Lung (tissue), 12 donors: Measurements from ENCODE around the gene LHPP. TPM values are rescaled to one million over a fixed set of nuclear protein-coding genes. Genes with fewer than 3 reads are reported as not detected.

Experiments
- ATAC-seq: fragments of 200-7000 bp; cut with Tn5 transposase; one replicate; pipeline ENCODE4 v1.9.1; 2020; ENCODE audit warnings: moderate number of reproducible peaks; ENCODE audit not compliant: insufficient read depth, low FRiP score
- DNase-seq, 3 donors: peaks; one replicate each; pipeline ENCODE4 v3.0.0-alpha.2; 2013 to 2017
- H3K27ac ChIP-seq, 2 donors: one replicate each; pipeline ENCODE4 v1.5.1; 2013; ENCODE audit warnings: mild to moderate bottlenecking in 2 of 2, moderate library complexity in 2 of 2, control low read depth in 1 of 2, inconsistent platforms in 1 of 2, low read depth in 1 of 2, low read length in 1 of 2
- H3K27me3 ChIP-seq, 3 donors: one replicate each; pipeline ENCODE4 v1.5.1; 2013; ENCODE audit warnings: low read length in 2 of 3; ENCODE audit not compliant: control insufficient read depth in 3 of 3, insufficient read depth in 3 of 3
- H3K36me3 ChIP-seq, 4 donors: one replicate each; pipeline ENCODE4 v1.5.1; 2013; ENCODE audit warnings: low read length in 4 of 4, mild to moderate bottlenecking in 1 of 4, moderate library complexity in 1 of 4; ENCODE audit not compliant: control insufficient read depth in 4 of 4, insufficient read depth in 4 of 4
- H3K4me1 ChIP-seq, 5 donors: one replicate each; pipeline ENCODE4 v1.5.1; 2013; ENCODE audit warnings: low read length in 5 of 5, mild to moderate bottlenecking in 2 of 5, moderate library complexity in 1 of 5; ENCODE audit not compliant: control insufficient read depth in 5 of 5, insufficient read depth in 5 of 5
- H3K4me3 ChIP-seq: one replicate; pipeline ENCODE4 v1.5.1; 2013; ENCODE audit warnings: mild to moderate bottlenecking, control low read depth, moderate library complexity
- H3K9ac ChIP-seq, 2 donors: one replicate each; pipeline ENCODE4 v1.5.1; 2013; ENCODE audit warnings: low read length in 2 of 2, control low read depth in 1 of 2; ENCODE audit not compliant: insufficient read depth in 1 of 2
- H3K9me3 ChIP-seq, 4 donors: one replicate each; pipeline ENCODE4 v1.5.1; 2013; ENCODE audit warnings: low read length in 3 of 4, mild to moderate bottlenecking in 1 of 4, moderate library complexity in 1 of 4; ENCODE audit not compliant: control insufficient read depth in 4 of 4, insufficient read depth in 3 of 4
- CTCF ChIP-seq: IDR thresholded peaks from 2 replicates; pipeline ENCODE4 v1.5.1; 2012; ENCODE audit warnings: mild to moderate bottlenecking; ENCODE audit errors: control extremely low read depth, extremely low read depth
- WGBS, 2 donors: extraction: QIAGEN DNeasy Blood & Tissue Kit; methylation state at CpG; one replicate each; pipeline ENCODE4 v1.1.7; 2013; 5-methylcytosine and 5-hydroxymethylcytosine counted together
- polyA plus RNA-seq, 2 donors: library from polyadenylated mRNA; stranded (reverse); fragments of 200-250 nt; gene quantifications; one replicate each; pipeline ENCODE4 v1.2.1, GENCODE V29; 2013
- total RNA-seq, 2 donors: library from RNA; depleted of rRNA in 1 of 2; stranded (reverse); fragments of >200 nt in 1 of 2; gene quantifications; one replicate each; pipeline ENCODE4 v1.2.1, GENCODE V29; 2014 to 2021
- donor health status: control.
- donor health status: control.
- donor health status: Bipolar disorder and iron deficiency.
- donor health status: healthy.
- donor health status: DM: yes; HTN: yes; CAD: no.

LHPP gene
- total and polyA plus RNA-seq, 4 donors, result 7.1 to 18.6 (median 14.8) TPM

DNA sequence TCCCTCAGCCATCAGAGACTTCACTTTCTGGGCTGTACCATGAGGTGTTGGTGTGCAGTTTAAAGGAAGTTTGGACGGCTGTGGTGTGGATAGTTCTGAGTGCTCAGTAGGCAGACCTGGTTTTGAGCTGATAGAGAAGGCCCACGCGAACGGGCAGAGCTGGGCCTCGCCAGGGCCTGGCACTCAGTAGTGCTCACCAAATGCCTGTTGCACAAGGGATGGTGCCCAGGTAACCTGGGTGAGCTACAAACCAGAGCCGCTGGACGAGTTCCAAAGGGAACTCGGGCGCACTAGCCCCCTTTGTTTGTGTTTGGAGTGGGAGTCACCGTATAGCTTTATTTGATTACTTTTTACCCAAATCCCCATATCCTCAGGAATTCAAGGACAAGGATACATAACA is 95.5 kb downstream of the LHPP start:
- WGBS, 2 donors, result 84 to 85% methylated on average over 10 of the region's 10 CpGs
- no peaks in the 10 kb centered on the region for H3K9me3 ChIP-seq
- H3K27ac ChIP-seq, result no peak overlapping the region
- TF ChIP-seq CTCF, result no peak
- DNase-seq (no peak), ATAC-seq (no peak)
- no peaks in the 10 kb centered on the region for H3K27me3 ChIP-seq
- no peak overlapping the region for H3K9ac ChIP-seq
- no peak overlapping the region for H3K4me3 ChIP-seq
- H3K4me1 ChIP-seq, result peaks cover 0 to 14% (median 12%) of the 10 kb centered on the region in 5 donors
- H3K36me3 ChIP-seq, result no peaks in the 10 kb centered on the region

DNA sequence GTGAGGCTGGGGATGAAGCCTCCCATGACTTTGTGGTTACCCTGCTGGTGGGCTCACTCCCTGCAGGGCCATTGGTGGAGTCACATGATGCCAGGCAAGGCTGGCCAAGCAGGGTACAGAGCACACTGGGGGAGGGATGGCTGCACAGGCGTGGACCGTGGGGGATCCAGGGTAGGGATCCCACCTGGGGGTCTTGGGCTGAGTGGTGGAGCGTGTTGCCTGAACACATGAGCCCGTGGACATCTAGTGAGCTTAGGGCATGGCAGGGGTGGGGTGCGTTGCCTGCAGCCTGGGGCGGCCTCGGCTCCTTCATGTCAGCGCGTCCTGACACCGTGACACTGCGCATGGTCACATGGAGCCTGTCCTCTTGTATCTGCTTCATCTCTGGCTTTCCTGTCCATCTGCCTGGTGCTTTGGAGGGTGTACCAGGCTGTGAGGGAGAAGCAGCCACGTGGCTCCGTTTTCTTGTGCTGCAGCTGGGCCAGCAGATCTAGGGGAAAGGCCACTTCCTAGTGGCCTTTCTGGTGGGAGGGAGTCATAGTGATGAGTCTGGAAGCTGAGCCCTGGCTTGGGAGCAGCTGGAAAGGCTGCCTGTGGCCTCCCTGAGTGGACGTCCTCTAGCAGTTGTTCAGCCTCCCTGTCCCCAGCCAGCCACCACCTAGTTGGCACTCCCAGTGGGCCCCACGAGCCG is 96.2 kb downstream of the LHPP start:
- no peaks in the 10 kb centered on the region for H3K36me3 ChIP-seq
- H3K9ac ChIP-seq, result no peak overlapping the region
- H3K4me3 ChIP-seq, result no peak overlapping the region
- no peaks in the 10 kb centered on the region for H3K27me3 ChIP-seq
- TF ChIP-seq CTCF, result no peak
- no peaks in the 10 kb centered on the region for H3K9me3 ChIP-seq
- DNase-seq, result no peak
- H3K27ac ChIP-seq, result no peak overlapping the region
- 95 to 99% methylated on average over 16 of the region's 16 CpGs for WGBS, 2 donors
- ATAC-seq, result no peak
- peaks cover 0 to 14% (median 12%) of the 10 kb centered on the region in 5 donors for H3K4me1 ChIP-seq

- no peaks in the 10 kb centered on the region for H3K36me3 ChIP-seq
- no peak overlapping the region for H3K27ac ChIP-seq
- H3K4me3 ChIP-seq, result no peak overlapping the region
- no peak overlapping the region for H3K9ac ChIP-seq
- TF ChIP-seq CTCF, result no peak
- WGBS, 2 donors, result 93% methylated on average over 23 of the region's 23 CpGs
- ATAC-seq (no peak), DNase-seq (no peak)
- no peaks in the 10 kb centered on the region for H3K27me3 ChIP-seq
- peaks cover 0 to 14% (median 12%) of the 10 kb centered on the region in 5 donors for H3K4me1 ChIP-seq
- no peaks in the 10 kb centered on the region for H3K9me3 ChIP-seq
Observed at GRCh38 chr10:124558339-124559321, 97.0 kb downstream of the LHPP start.
